ENCODE data around the gene CEBPA. TPM values are rescaled to one million over a fixed set of nuclear protein-coding genes. Genes with fewer than 3 reads are reported as not detected.

Gene CEBPA
- total RNA-seq, 2 experiments from 2014 or later: 0.84 to 1.4 TPM

- H3K27me3 Mint-ChIP-seq: peaks cover 19% of the 10 kb centered on the region
- no peaks in the 10 kb centered on the region for H3K36me3 Mint-ChIP-seq (ENCODE audit: low read depth)
- Histone ChIP-seq H3K27ac (ENCODE audit: low read depth in 1 of 2, low read length in 2 of 2) (no peak overlapping the region), H3K9me3 (ENCODE audit: control insufficient read depth in 1 of 2, insufficient read depth in 1 of 2, low read length in 2 of 2) (peaks cover 0 to 8% of the 10 kb centered on the region in 2 experiments), H3K36me3 (ENCODE audit: insufficient read depth, low read length) (no peaks in the 10 kb centered on the region), H3K27me3 (ENCODE audit: control insufficient read depth in 1 of 2, insufficient read depth in 2 of 2, low read length in 2 of 2) (no peaks in the 10 kb centered on the region), H3K4me1 (ENCODE audit: insufficient read depth, low read length) (peaks cover 10% of the 10 kb centered on the region), H3K4me3 (ENCODE audit: low read length) (no peak overlapping the region)
- H3K27ac Mint-ChIP-seq: no peak overlapping the region
- TF ChIP-seq, protein P1, sequence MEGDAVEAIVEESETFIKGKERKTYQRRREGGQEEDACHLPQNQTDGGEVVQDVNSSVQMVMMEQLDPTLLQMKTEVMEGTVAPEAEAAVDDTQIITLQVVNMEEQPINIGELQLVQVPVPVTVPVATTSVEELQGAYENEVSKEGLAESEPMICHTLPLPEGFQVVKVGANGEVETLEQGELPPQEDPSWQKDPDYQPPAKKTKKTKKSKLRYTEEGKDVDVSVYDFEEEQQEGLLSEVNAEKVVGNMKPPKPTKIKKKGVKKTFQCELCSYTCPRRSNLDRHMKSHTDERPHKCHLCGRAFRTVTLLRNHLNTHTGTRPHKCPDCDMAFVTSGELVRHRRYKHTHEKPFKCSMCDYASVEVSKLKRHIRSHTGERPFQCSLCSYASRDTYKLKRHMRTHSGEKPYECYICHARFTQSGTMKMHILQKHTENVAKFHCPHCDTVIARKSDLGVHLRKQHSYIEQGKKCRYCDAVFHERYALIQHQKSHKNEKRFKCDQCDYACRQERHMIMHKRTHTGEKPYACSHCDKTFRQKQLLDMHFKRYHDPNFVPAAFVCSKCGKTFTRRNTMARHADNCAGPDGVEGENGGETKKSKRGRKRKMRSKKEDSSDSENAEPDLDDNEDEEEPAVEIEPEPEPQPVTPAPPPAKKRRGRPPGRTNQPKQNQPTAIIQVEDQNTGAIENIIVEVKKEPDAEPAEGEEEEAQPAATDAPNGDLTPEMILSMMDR (IDR thresholded peaks at IDR 0.05): no peak
- H3K4me1 Mint-ChIP-seq (ENCODE audit: low read depth): peaks cover 3% of the 10 kb centered on the region
- ATAC-seq (ENCODE audit: poor library complexity) (no peak), DNase-seq (no peak)
- CTCF ChIA-PET: no interaction called here
- POLR2A ChIA-PET: no interaction called here
- no peak overlapping the region for H3K4me3 Mint-ChIP-seq
- intact Hi-C loops (cut with DNase I, micrococcal nuclease): no loop called here
- H3K9me3 Mint-ChIP-seq: peaks cover 5% of the 10 kb centered on the region
Observed at GRCh38 chr19:33256261-33256660, 46.1 kb downstream of the CEBPA start.

- Mint-ChIP-seq H3K27me3 (peaks cover 17% of the 10 kb centered on the region), H3K9me3 (peaks cover 5% of the 10 kb centered on the region), H3K36me3 (ENCODE audit: low read depth) (no peaks in the 10 kb centered on the region), H3K27ac (no peak overlapping the region), H3K4me3 (no peak overlapping the region), H3K4me1 (ENCODE audit: low read depth) (peaks cover 1% of the 10 kb centered on the region)
- Histone ChIP-seq H3K9me3 (ENCODE audit: control insufficient read depth in 1 of 2, insufficient read depth in 1 of 2, low read length in 2 of 2) (peaks cover 0 to 8% of the 10 kb centered on the region in 2 experiments), H3K4me1 (ENCODE audit: insufficient read depth, low read length) (peaks cover 5% of the 10 kb centered on the region), H3K36me3 (ENCODE audit: insufficient read depth, low read length) (no peaks in the 10 kb centered on the region), H3K4me3 (ENCODE audit: low read length) (no peak overlapping the region), H3K27ac (ENCODE audit: low read depth in 1 of 2, low read length in 2 of 2) (no peak overlapping the region), H3K27me3 (ENCODE audit: control insufficient read depth in 1 of 2, insufficient read depth in 2 of 2, low read length in 2 of 2) (no peaks in the 10 kb centered on the region)
- TF ChIP-seq, protein P1 (IDR thresholded peaks at IDR 0.05): no peak
- DNase-seq: no peak
- intact Hi-C loops (cut with DNase I, micrococcal nuclease): no loop called here
- POLR2A ChIA-PET: no interaction called here
- CTCF ChIA-PET: no interaction called here
- no peak for ATAC-seq (ENCODE audit: poor library complexity)
Observed at GRCh38 chr19:33255781-33256180, 46.6 kb downstream of the CEBPA start.

DNA sequence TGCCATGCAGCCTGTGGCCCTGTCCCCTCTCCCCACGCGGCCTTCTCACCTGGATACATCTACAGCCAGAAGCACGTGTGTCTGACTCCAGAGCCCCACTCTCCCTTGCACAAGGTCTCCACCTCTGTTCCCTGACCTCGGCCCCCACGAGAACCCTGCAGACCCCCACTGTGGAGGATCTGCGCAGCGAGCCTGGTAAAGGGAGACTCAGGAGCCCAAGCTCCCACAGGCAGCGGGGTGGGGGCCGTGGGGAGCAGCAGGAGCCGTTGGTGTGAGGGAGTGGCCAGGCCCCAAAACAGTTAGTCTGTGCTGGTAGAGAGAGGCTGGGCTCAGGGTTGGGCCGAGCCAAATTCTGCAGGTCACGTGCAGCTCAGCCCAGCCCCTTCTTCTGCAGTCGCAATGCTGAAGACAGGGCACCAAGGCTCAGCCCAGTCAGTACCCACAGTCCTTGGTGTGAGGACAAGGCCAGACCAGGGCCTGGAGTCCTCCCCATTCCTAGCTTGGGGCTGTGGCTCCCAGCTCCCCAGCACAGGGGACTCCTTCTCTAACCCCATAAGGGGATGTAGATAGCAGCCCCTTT, 48.0 kb downstream of the CEBPA start:
- no peak overlapping the region for H3K4me3 ChIP-seq (ENCODE audit: low read length)
- no peaks in the 10 kb centered on the region for H3K36me3 Mint-ChIP-seq (ENCODE audit: low read depth)
- peaks cover 4% of the 10 kb centered on the region for H3K4me1 ChIP-seq (ENCODE audit: insufficient read depth, low read length)
- peaks cover 0 to 8% of the 10 kb centered on the region in 2 experiments for H3K9me3 ChIP-seq (ENCODE audit: control insufficient read depth in 1 of 2, insufficient read depth in 1 of 2, low read length in 2 of 2)
- peaks cover 5% of the 10 kb centered on the region for H3K9me3 Mint-ChIP-seq
- DNase-seq (no peak), ATAC-seq (ENCODE audit: poor library complexity) (no peak)
- no peaks in the 10 kb centered on the region for H3K36me3 ChIP-seq (ENCODE audit: insufficient read depth, low read length)
- H3K27me3 ChIP-seq (ENCODE audit: control insufficient read depth in 1 of 2, insufficient read depth in 2 of 2, low read length in 2 of 2): no peaks in the 10 kb centered on the region
- peaks cover 14% of the 10 kb centered on the region for H3K27me3 Mint-ChIP-seq
- no peak overlapping the region for H3K27ac Mint-ChIP-seq
- ChIA-PET CTCF (no interaction called here), POLR2A (no interaction called here)
- intact Hi-C loops (cut with DNase I, micrococcal nuclease): no loop called here
- no peak overlapping the region for H3K4me3 Mint-ChIP-seq
- H3K4me1 Mint-ChIP-seq (ENCODE audit: low read depth): no peaks in the 10 kb centered on the region
- H3K27ac ChIP-seq (ENCODE audit: low read depth in 1 of 2, low read length in 2 of 2): no peak overlapping the region
- TF ChIP-seq, protein P1 (IDR thresholded peaks at IDR 0.05): no peak

Measured in CD4-positive, alpha-beta T cell (primary cell).